IMR-90 (cell line): ENCODE measurements around the gene ZFPM1. TPM values are rescaled to one million over a fixed set of nuclear protein-coding genes. Genes with fewer than 3 reads are reported as not detected.

Experiments
- ATAC-seq: fragments of 200-7000 bp; cut with Tn5 transposase; 2 replicates; pipeline ENCODE4 v1.9.1; 2020; ENCODE audit warnings: low read depth, mild to moderate bottlenecking, moderate library complexity
- BruUV-seq: library from RNA; stranded (reverse); fragments of 400-500 nt; replicated peaks from 2 replicates; lab custom pipeline; 2021; lab: Mats Ljungman, UMichigan
- CTCF ChIA-PET: fragments of 300-600 bp; formaldehyde crosslinking; extraction: SDS; loops from one replicate; lab custom pipeline; 2021; ENCODE audit warnings: antibody characterized with exemption; lab: Yijun Ruan, JAX
- POLR2A ChIA-PET: fragments of 300-600 bp; sonication (Branson Sonifier 250); formaldehyde crosslinking; loops from one replicate; lab custom pipeline; 2022; ENCODE audit warnings: antibody characterized with exemption; ENCODE audit not compliant: unreplicated experiment; lab: Charles Lee
- DNase-seq: peaks from one replicate; pipeline ENCODE4 v3.0.0; 2013
- H2AFZ ChIP-seq: replicated peaks from 2 replicates; pipeline ENCODE3; 2013; ENCODE audit warnings: low read length, mild to moderate bottlenecking; ENCODE audit not compliant: poor library complexity
- H2AK5ac ChIP-seq: 2 replicates; pipeline ENCODE4 v1.6.1; 2013; ENCODE audit warnings: low read depth, low read length, inconsistent platforms
- H2AK9ac ChIP-seq: replicated peaks from 2 replicates; pipeline ENCODE3; 2013; ENCODE audit warnings: mild to moderate bottlenecking, low read depth, low read length, moderate library complexity; ENCODE audit not compliant: poor library complexity
- H2BK120ac ChIP-seq: 2 replicates; pipeline ENCODE4 v1.6.1; 2013; ENCODE audit warnings: low read depth, low read length, inconsistent platforms
- H2BK15ac ChIP-seq: 3 replicates; pipeline ENCODE4 v1.6.1; 2013; ENCODE audit warnings: low read depth, low read length, inconsistent platforms
- H2BK20ac ChIP-seq: 2 replicates; pipeline ENCODE4 v1.6.1; 2013; ENCODE audit warnings: low read depth, mild to moderate bottlenecking, inconsistent platforms, low read length, moderate library complexity
- H2BK5ac ChIP-seq: 2 replicates; pipeline ENCODE4 v1.6.1; 2013; ENCODE audit warnings: mild to moderate bottlenecking, low read depth, low read length, inconsistent platforms; ENCODE audit not compliant: poor library complexity, severe bottlenecking
- H3K14ac ChIP-seq: replicated peaks from 2 replicates; pipeline ENCODE4 v1.6.1; 2013; ENCODE audit warnings: low read depth, low read length, inconsistent platforms
- H3K18ac ChIP-seq: 2 replicates; pipeline ENCODE4 v1.6.1; 2013; ENCODE audit warnings: low read depth, low read length, control low read depth
- H3K23ac ChIP-seq: 2 replicates; pipeline ENCODE4 v1.6.1; 2013; ENCODE audit warnings: low read depth, low read length, inconsistent platforms
- H3K27ac ChIP-seq: 2 replicates; pipeline ENCODE4 v1.5.1; 2013; ENCODE audit warnings: mild to moderate bottlenecking, control low read depth, low read length; ENCODE audit not compliant: insufficient read depth
- H3K27me3 ChIP-seq: 2 replicates; pipeline ENCODE4 v1.6.1; 2013; ENCODE audit warnings: low read length; ENCODE audit not compliant: control insufficient read depth, insufficient read depth
- H3K36me3 ChIP-seq: 2 replicates; pipeline ENCODE4 v1.6.1; 2013; ENCODE audit warnings: low read length, mixed read lengths; ENCODE audit not compliant: control insufficient read depth, insufficient read depth
- H3K4ac ChIP-seq: 2 replicates; pipeline ENCODE4 v1.6.1; 2013; ENCODE audit warnings: low read depth, low read length, inconsistent platforms
- H3K4me1 ChIP-seq: 2 replicates; pipeline ENCODE4 v1.6.1; 2013; ENCODE audit warnings: low read length, mixed read lengths; ENCODE audit not compliant: control insufficient read depth, insufficient read depth
- H3K4me2 ChIP-seq: 2 replicates; pipeline ENCODE4 v1.6.1; 2013; ENCODE audit warnings: low read depth, mild to moderate bottlenecking, control low read depth, low read length, moderate library complexity
- H3K4me3 ChIP-seq: 2 replicates; pipeline ENCODE4 v1.5.1; 2013; ENCODE audit warnings: low read depth, mild to moderate bottlenecking, control low read depth, low read length, moderate library complexity; ENCODE audit not compliant: insufficient read depth
- H3K56ac ChIP-seq: 2 replicates; pipeline ENCODE4 v1.6.1; 2013; ENCODE audit warnings: low read length, inconsistent platforms; ENCODE audit not compliant: insufficient read depth; ENCODE audit errors: extremely low read depth
- H3K79me1 ChIP-seq, 2 experiments: 2 replicates each; pipeline ENCODE4 v1.6.1; 2013; ENCODE audit warnings: low read length in 2 of 2, inconsistent platforms in 1 of 2, low read depth in 1 of 2
- H3K9ac ChIP-seq: 2 replicates; pipeline ENCODE4 v1.6.1; 2013; ENCODE audit warnings: low read depth, low read length, control low read depth
- H3K9me1 ChIP-seq: 2 replicates; pipeline ENCODE4 v1.6.1; 2013; ENCODE audit warnings: low read length, inconsistent platforms; ENCODE audit not compliant: insufficient read depth
- H3K9me3 ChIP-seq: 2 replicates; pipeline ENCODE4 v1.6.1; 2013; ENCODE audit warnings: low read length; ENCODE audit not compliant: control insufficient read depth, insufficient read depth
- H4K20me1 ChIP-seq: 2 replicates; pipeline ENCODE4 v1.6.1; 2013; ENCODE audit warnings: low read length, inconsistent platforms; ENCODE audit not compliant: insufficient read depth
- H4K5ac ChIP-seq: 2 replicates; pipeline ENCODE4 v1.6.1; 2013; ENCODE audit warnings: mild to moderate bottlenecking, low read depth, low read length, control low read depth
- H4K8ac ChIP-seq, 2 experiments: 2 replicates each; pipeline ENCODE4 v1.6.1; 2013; ENCODE audit warnings: low read depth in 2 of 2, low read length in 2 of 2, control low read depth in 1 of 2, inconsistent platforms in 1 of 2
- H4K91ac ChIP-seq: 2 replicates; pipeline ENCODE4 v1.6.1; 2013; ENCODE audit warnings: low read depth, low read length, inconsistent platforms; ENCODE audit not compliant: insufficient read depth
- MAZ ChIP-seq: IDR thresholded peaks from 2 replicates; pipeline ENCODE4 v1.6.1; 2012; ENCODE audit warnings: low read depth, mild to moderate bottlenecking, low read length, improper control_type of control experiment, moderate library complexity, borderline replicate concordance
- RFX5 ChIP-seq: IDR thresholded peaks from 2 replicates; pipeline ENCODE4 v1.8.0; 2012; ENCODE audit warnings: low read depth, mild to moderate bottlenecking, low read length, moderate library complexity
- SMC3 ChIP-seq: fragments of 150-350 bp; IDR thresholded peaks from 2 replicates; pipeline ENCODE4 v1.6.1; 2016; ENCODE audit warnings: low read depth, mild to moderate bottlenecking, antibody characterized with exemption, low read length, moderate library complexity
- WGBS, 2 experiments: methylation state at CpG; one replicate each; pipeline versions ENCODE4 v1.1.5 to v1.1.7; 2013; ENCODE audit warnings: missing lambda C conversion rate in 2 of 2; ENCODE audit not compliant: insufficient read length in 1 of 2; ENCODE audit errors: extremely low coverage in 2 of 2; 5-methylcytosine and 5-hydroxymethylcytosine counted together
- dilution Hi-C: fragments of 300-500 bp; cut with HindIII; formaldehyde crosslinking; loops from one replicate; pipeline ENCODE4 v1.14.3; 2018; ENCODE audit warnings: low sequenced_read_pairs; ENCODE audit not compliant: unreplicated experiment
- in situ Hi-C: fragments of 300-500 bp; cut with MboI; formaldehyde crosslinking; loops from 3 replicates; pipeline ENCODE4 v1.14.3; 2019; ENCODE audit warnings: low sequenced_read_pairs, inconsistent platforms, mixed read lengths
- intact Hi-C: fragments of 100-400 bp; cut with micrococcal nuclease; formaldehyde crosslinking; loops from 2 replicates; pipeline ENCODE4 v1.10.0; 2022
- polyA plus RNA-seq, 3 experiments: library from polyadenylated mRNA; depleted of rRNA; stranded (reverse); fragments of >200 nt; gene quantifications; 2 replicates each; pipeline ENCODE4 v1.2.3, GENCODE V29; 2012; ENCODE audit warnings: low replicate concordance in 1 of 3
- total RNA-seq: library from RNA; depleted of rRNA; stranded (reverse); fragments of >200 nt; gene quantifications from 2 replicates; pipeline ENCODE4 v1.2.3, GENCODE V29; 2012

The ZFPM1 gene
- total and polyA plus RNA-seq, 2 of the 4 experiments (the other 2 are of a cell fraction) = 0.36 to 1.1 TPM

DNA sequence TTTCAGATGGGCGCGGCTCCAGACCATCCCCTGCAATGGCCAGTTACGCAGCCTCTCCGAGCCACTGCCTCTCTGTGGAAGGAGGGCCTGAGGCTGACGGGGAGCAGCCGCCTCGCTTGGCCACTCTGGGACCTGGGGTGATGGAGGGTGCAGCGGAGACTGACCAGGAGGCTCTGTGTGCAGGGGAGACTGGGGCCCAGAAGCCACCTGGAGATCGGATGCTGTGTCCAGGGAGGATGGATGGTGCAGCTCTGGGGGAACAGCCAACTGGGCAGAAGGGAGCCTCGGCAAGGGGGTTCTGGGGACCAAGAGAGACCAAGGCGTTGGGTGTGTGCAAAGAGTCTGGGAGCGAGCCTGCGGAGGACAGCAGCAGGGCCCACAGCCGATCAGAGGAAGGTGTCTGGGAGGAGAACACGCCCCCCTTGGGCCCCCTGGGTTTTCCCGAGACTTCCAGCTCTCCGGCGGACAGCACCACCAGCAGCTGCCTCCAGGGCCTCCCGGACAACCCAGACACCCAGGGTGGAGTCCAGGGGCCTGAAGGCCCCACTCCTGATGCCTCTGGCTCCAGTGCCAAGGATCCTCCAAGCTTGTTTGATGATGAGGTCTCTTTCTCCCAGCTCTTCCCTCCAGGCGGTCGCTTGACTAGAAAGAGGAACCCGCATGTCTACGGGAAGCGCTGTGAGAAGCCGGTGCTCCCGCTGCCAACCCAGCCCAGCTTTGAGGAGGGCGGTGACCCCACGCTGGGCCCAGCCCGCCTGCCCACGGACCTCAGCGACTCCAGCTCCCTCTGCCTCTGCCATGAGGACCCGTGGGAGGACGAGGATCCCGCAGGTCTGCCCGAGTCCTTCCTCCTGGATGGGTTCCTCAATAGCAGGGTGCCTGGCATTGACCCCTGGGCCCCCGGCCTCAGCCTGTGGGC is 17.4 kb upstream of the ZFPM1 start (continued):
- TF ChIP-seq MAZ = no peak

DNA sequence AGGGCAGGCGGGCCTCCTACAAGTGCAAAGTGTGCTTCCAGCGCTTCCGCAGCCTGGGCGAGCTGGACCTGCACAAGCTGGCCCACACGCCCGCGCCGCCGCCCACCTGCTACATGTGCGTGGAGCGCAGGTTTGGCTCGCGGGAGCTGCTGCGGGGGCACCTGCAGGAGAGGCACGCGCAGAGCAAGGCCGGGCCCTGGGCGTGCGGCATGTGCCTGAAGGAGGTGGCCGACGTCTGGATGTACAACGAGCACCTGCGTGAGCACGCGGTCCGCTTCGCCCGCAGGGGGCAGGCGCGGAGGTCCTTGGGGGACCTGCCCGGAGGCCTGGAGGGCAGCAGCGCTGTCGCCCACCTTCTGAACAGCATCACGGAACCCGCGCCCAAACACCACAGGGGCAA is 16.3 kb upstream of the ZFPM1 start:
- POLR2A ChIA-PET = no interaction called here
- CTCF ChIA-PET = no interaction called here
- H4K91ac ChIP-seq = no peak overlapping the region
- H4K5ac ChIP-seq = no peak overlapping the region
- no peak overlapping the region for H2AK5ac ChIP-seq
- peaks cover 44% of the 10 kb centered on the region; the same call in 1 of the 2 replicates for H4K20me1 ChIP-seq
- H2BK5ac ChIP-seq = no peak overlapping the region
- H3K4ac ChIP-seq = no peak overlapping the region
- no TSS peak for BruUV-seq
- H4K8ac ChIP-seq = no peak overlapping the region
- no peak overlapping the region for H2BK15ac ChIP-seq
- H3K27me3 ChIP-seq = no peaks in the 10 kb centered on the region
- H3K9ac ChIP-seq = no peak overlapping the region
- no peak overlapping the region for H2BK20ac ChIP-seq
- dilution Hi-C loops = no loop called here
- H2AK9ac ChIP-seq = no peak overlapping the region
- TF ChIP-seq RFX5 = no peak
- no peak for TF ChIP-seq SMC3
- no peak overlapping the region for H3K56ac ChIP-seq
- H3K4me2 ChIP-seq = no peak overlapping the region
- ATAC-seq (no peak), DNase-seq (no peak)
- H3K4me1 ChIP-seq = peaks cover 4% of the 10 kb centered on the region
- WGBS, 2 experiments = 97% methylated on average over 27 of the region's 36 CpGs; no CpG with 5 or more reads in 1 of the 2 experiments
- no peak overlapping the region for H3K18ac ChIP-seq
- no peak overlapping the region for H2BK120ac ChIP-seq
- peaks cover 63% of the 10 kb centered on the region; the same call in 1 of the 2 replicates for H3K36me3 ChIP-seq
- peaks cover 2% of the 10 kb centered on the region; the same call in 1 of the 2 replicates for H3K9me1 ChIP-seq
- peaks cover 4 to 39% of the 10 kb centered on the region in 2 experiments; a peak in 3 of 4 replicates for H3K79me1 ChIP-seq
- no peak overlapping the region for H3K23ac ChIP-seq
- H3K9me3 ChIP-seq = no peaks in the 10 kb centered on the region
- H3K14ac ChIP-seq = no peak overlapping the region
- H3K4me3 ChIP-seq = no peak overlapping the region
- in situ Hi-C loops = no loop called here
- H2AFZ ChIP-seq = no peak overlapping the region
- intact Hi-C loops = no loop called here
- H3K27ac ChIP-seq = no peak overlapping the region
